GM10248 (cell line): ENCODE data around the gene FAM25G.

Experiments
- CTCF ChIA-PET: fragments of 300-600 bp; sonication (Branson Sonifier 250); formaldehyde crosslinking; extraction: SDS; loops from one replicate; lab custom pipeline; 2021; ENCODE audit warnings: antibody characterized with exemption; lab: Yijun Ruan, JAX
- POLR2A ChIA-PET: fragments of 350-650 bp; sonication (Branson Sonifier 250); formaldehyde crosslinking; extraction: SDS; loops from one replicate; lab custom pipeline; 2020; ENCODE audit warnings: antibody characterized with exemption; lab: Yijun Ruan, JAX
- DNase-seq: peaks from one replicate; pipeline ENCODE4 v3.0.0; 2012; ENCODE audit errors: extremely low spot score
- CTCF ChIP-seq: IDR thresholded peaks from 2 replicates; pipeline ENCODE4 v1.5.1; 2012; ENCODE audit warnings: mild to moderate bottlenecking, low read depth; ENCODE audit errors: extremely low read depth, missing control alignments, control extremely low read depth

Gene FAM25G

GRCh38 chr10:47447705-47448104 is 43.8 kb downstream of the FAM25G start:
- ChIA-PET POLR2A (no interaction called here), CTCF (no interaction called here)
- DNase-seq, result no peak
- no peak for TF ChIP-seq CTCF

- CTCF ChIA-PET, result no interaction called here
- no peak for DNase-seq
- TF ChIP-seq CTCF, result no peak
- POLR2A ChIA-PET, result no interaction called here
These were observed 44.3 kb downstream of the FAM25G start for GRCh38 chr10:47447209-47447608.

GRCh38 chr10:47445720-47446119 is 45.8 kb downstream of the FAM25G start:
- CTCF ChIA-PET, result no interaction called here

GRCh38 chr10:47444047-47444446 is 47.5 kb downstream of the FAM25G start:
- TF ChIP-seq CTCF, result no peak
- ChIA-PET CTCF (no interaction called here), POLR2A (no interaction called here)
- DNase-seq, result no peak

More at GRCh38 chr10:47445720-47446119, 45.8 kb downstream of the FAM25G start:
- no peak for DNase-seq
- POLR2A ChIA-PET, result no interaction called here
- TF ChIP-seq CTCF, result no peak

GRCh38 chr10:47443145-47443544 is 48.4 kb downstream of the FAM25G start:
- TF ChIP-seq CTCF, result no peak
- DNase-seq, result no peak
- ChIA-PET CTCF (interaction anchor here (1.0 kb wide), 1 partner anchor 82 kb away, joined by 3 read pairs; no protein-coding TSS in a partner anchor), POLR2A (no interaction called here)

GRCh38 chr10:47442351-47442750 is 49.1 kb downstream of the FAM25G start:
- CTCF ChIA-PET, result interaction anchor here (1.0 kb wide), 1 partner anchor 81 kb away, joined by 3 read pairs; no protein-coding TSS in a partner anchor
- TF ChIP-seq CTCF, result no peak
- POLR2A ChIA-PET, result no interaction called here
- no peak for DNase-seq

- DNase-seq, result no peak
- ChIA-PET CTCF (no interaction called here), POLR2A (no interaction called here)
- no peak for TF ChIP-seq CTCF
These were observed 49.6 kb downstream of the FAM25G start for GRCh38 chr10:47441938-47442337.
